ENCODE measurements around the gene MCRS1.

- TF ChIP-seq POLR2A (IDR thresholded peaks at IDR 0.05) (no peak), CTCF (IDR thresholded peaks at IDR 0.05) (peak in 3 of 4 experiments; percentile 51 to 70 (median 67))
These were observed 12.9 kb upstream of the MCRS1 start for GRCh38 chr12:49580572-49581535.
